DMS79 treated with DMSO at 0.1 percent for 48 hours (cell line): ENCODE data around the gene GTF2A2.
"Not testable (repeated sequence)": the region's sequence is repeated elsewhere in the genome, so short reads cannot be mapped to it uniquely, and the experiment has no call there.

Source experiments
- DNase-seq: peaks from one replicate; lab custom pipeline; 2025; lab: John Stamatoyannopoulos, UW

Gene GTF2A2, protein sequence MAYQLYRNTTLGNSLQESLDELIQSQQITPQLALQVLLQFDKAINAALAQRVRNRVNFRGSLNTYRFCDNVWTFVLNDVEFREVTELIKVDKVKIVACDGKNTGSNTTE

DNA sequence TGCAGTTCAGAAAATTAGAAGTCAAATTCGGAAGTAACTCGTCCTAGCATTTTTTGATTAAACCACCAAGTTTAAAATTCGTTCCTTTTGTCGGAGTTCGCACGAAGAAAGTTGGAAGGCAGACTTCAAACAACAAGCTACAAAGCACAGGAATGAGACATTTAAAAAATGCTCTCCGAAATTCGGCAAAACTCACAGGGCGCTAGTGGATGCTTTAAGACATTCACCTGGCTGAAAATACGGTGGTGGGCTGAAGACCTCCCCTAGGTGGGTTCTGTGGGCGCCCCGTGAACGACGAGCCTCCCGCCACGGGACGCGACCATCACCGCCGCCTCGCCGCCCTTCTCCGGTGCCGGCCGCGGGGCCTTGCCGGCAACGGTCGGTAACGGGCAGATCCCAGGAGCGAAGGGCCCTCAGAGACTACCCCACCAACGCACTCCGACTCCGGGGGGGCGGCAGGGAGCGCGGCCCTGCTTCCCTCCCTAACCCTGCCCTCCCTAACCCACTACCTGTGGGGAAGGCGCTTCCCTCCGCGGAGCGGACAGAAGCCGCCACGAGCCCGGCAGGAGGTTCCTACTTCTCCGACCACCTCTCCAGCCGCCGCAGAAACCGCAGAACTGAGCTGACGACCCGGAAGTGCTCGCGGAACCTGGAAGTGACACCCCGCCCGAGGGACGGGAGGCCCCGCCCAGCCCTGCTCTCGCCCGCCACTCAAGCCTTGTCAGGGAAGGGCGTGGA lies at the start of gene GTF2A2:
Gene GTF2A2, minus strand, starts transcription at position 619 of the 738 bp plus-strand sequence. CDS start 5,238 bp downstream, outside the sequence.
- DNase-seq, result peak; percentile 72

DNA sequence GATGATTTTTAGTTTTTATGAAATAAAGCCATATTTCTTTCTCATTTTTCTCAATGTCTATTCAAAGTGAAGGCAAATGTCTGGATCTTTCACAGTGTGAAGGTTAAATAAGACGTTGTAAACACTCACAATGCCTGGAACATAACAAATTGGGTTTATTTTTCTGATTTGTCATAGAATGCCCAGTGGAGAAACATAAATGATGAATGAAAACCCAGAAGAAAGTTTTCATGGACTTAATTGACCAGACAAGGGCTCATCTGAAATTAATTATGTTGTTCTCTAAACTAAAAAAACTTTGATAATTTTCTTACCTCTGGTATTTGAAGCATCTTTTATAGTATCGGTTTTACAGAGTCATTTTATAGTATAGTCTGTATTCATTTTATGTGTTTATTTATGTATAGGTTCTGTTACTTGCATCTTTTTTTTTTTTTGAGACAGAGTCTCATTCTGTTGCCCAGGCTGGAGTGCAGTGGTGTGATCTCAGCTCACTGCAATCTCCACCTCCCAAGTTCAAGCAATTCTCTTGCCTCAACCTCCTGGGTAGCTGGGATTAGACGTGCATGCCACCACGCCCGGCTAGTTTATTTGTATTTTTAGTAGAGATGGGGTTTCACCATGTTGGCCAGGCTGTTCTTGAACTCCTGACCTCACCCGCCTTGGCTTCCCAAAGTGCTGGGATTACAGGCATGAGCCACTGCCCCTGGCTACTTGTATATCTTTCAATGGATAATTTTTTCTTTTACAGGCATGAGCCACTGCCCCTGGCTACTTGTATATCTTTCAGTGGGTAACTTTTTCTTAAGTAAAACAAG lies 46.9 kb upstream of the GTF2A2 start:
- DNase-seq, result no peak

DNA sequence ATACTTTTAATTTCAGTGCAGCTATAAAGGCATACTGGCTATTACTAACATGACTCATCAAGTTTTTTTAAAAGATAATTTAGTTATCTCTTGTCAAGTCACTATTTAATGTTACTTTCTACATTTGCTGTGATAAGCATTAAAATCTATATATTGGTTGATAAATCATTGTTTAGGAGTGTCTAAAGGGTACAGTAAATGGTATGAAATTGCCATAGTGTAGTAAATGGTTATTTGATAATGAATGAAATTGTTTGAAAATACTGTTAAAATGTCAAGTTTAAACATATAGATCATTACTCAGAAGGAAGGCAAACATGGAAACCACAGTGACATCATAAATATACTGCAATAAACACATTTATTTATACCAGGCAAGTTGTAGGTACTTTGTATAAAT lies 45.0 kb upstream of the GTF2A2 start:
- no peak for DNase-seq

DNA sequence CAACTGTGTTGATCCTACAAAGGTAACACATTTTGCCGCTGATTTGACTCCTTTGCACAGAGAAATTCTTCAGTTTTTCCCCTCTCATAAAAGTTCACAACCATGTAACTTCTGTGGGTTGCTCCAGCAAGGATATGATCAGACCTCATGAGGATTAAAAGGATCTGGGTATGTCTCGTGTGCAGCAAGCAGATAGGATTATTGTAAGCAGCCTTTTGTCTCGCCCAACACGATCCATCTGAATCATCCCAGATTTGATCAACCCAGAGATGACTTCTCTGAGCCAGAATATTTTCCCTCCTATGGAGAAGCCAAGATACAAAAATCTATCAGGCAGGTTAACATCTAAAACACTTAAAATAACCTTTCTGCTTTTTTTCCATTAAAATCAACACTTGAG lies 44.6 kb upstream of the GTF2A2 start:
- no peak for DNase-seq

- no peak for DNase-seq
These were observed 42.6 kb upstream of the GTF2A2 start for GRCh38 chr15:59699810-59700431.

- DNase-seq, result not testable (repeated sequence)
These were observed 40.8 kb upstream of the GTF2A2 start for GRCh38 chr15:59698065-59698464.

- no peak for DNase-seq
These were observed 39.0 kb upstream of the GTF2A2 start for GRCh38 chr15:59696332-59696731.

- DNase-seq, result no peak
These were observed 37.5 kb upstream of the GTF2A2 start for GRCh38 chr15:59694779-59695178.

GRCh38 chr15:59691194-59691805 lies 34.0 kb upstream of the GTF2A2 start:
- peak; percentile 17 for DNase-seq

DNA sequence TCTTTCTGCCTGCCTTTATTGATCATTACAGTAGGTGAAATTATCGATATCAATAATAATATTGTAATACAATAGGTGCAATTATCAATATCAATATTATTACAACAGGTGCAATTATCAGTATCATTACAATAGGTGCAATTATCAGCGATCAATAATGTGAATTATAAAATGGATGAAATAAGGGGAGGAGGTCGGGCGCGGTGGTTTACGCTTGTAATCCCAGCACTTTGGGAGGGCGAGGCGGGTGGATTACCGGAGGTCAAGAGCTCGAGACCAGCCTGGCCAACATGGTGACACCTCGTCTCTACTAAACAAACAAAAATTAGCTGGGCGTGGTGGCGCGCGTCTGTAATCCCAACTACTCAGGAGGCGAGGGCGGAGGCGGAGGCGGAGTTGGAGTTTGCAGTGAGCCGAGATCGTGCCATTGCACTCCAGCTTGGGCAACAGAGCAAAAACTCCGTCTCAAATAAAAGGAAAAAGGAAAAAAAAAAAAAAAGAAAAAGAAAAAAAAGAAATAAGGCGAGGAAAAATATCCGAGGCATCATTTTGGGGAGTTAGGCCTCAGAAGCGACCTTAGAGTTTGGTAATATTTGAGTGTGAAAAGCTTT lies 32.4 kb upstream of the GTF2A2 start:
- DNase-seq, result peak; percentile 16

GRCh38 chr15:59688782-59689625 lies 31.7 kb upstream of the GTF2A2 start, which contains the start of gene BNIP2:
Gene BNIP2 (minus strand): TSS chr15:59689320. CDS start chr15:59682457, 6,863 bp downstream.
- DNase-seq, result peak; percentile 72

GRCh38 chr15:59688423-59688781 lies 31.1 kb upstream of the GTF2A2 start:
- DNase-seq, result peak; percentile 4

DNA sequence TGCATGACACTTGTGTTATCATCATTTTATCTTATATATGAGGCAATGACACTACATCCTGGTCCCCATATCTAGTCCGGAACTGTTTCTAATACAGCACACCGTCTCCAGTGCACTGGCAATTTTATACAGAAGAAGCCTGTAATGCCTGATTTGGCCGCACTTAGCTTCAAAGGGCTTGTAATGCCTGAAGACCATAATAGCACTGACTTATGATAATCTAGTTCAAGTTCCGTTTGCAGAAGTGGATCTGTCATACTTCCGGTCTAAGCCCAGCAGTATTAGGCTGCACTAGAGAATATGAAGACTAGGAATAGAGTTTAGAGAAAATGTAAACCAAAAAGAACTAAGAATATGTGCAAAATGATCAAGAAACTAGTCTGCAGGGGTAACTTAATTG lies 30.5 kb upstream of the GTF2A2 start:
- DNase-seq, result no peak

GRCh38 chr15:59686389-59686788 lies 29.1 kb upstream of the GTF2A2 start:
- no peak for DNase-seq

DNA sequence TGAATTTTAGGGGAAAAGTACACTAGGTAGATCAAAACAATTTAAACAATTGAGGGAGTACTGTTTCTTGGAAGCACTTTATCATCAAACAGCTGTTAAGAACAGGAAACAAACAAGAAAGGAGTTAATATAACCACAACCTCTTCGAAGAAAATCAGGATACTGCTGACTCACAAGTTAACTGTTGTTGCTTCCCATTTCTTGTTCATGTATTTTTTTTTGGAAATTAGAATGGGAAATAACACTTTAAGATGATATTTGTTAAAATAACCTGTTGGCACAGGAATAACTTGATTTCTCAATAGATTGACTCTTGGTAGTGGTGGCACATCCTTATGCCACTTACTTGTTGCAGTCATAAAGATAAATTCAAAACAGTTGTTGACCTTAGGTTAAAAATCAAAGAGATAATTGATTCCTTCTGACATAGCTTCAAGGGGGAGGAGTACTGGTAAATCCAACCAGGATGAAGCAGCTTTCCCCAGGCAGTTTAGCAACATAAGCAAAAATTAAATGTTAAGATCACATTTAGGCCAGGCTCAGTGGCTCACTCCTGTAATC lies 28.5 kb upstream of the GTF2A2 start:
- no peak for DNase-seq

- DNase-seq, result no peak
These were observed 23.6 kb upstream of the GTF2A2 start for GRCh38 chr15:59680870-59681269.

DNA sequence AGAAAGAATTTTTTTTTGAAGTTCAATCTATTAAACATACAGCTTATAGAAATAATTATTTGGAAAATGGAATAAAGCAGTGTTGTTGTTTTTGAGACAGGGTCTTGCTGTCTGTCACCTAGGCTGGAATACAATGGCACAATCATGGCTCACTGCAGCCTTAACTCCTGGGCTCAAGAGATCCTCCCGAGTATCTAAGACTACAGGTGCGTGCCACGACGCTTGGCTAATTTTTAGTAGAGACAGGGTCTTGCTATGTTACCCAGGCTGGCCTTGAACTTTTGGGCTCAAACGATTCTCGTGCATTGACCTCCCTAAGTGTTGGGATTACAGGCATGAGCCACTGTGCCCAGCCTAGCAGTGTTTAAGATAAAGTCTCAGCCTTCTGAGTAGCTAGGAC lies 23.0 kb upstream of the GTF2A2 start:
- no peak for DNase-seq

- DNase-seq, result no peak
These were observed 21.3 kb upstream of the GTF2A2 start for GRCh38 chr15:59678620-59679019.

GRCh38 chr15:59678172-59678571 lies 20.9 kb upstream of the GTF2A2 start:
- DNase-seq, result no peak

- no peak for DNase-seq
These were observed 19.2 kb upstream of the GTF2A2 start for GRCh38 chr15:59676565-59676964.
